OCI-LY1 (cell line): Measurements from ENCODE around the gene CLASP2.

Source experiments
- EZH2 ChIP-seq: fragments of 200-600 bp; sonication (generic), shearing (Covaris generic); IDR thresholded peaks from 2 replicates; pipeline ENCODE4 v1.8.0; 2017; ENCODE audit warnings: borderline replicate concordance, mixed run types, mild to moderate bottlenecking, antibody characterized with exemption, low read length, moderate library complexity, mixed read lengths
- TF ChIP-seq, protein P1 (sequence below): fragments of 200-600 bp; sonication (generic), shearing (Covaris generic); IDR thresholded peaks from 2 replicates; pipeline ENCODE4 v1.5.1; 2017; ENCODE audit warnings: mild to moderate bottlenecking, antibody characterized with exemption, low read length, moderate library complexity, mixed read lengths

DNA sequence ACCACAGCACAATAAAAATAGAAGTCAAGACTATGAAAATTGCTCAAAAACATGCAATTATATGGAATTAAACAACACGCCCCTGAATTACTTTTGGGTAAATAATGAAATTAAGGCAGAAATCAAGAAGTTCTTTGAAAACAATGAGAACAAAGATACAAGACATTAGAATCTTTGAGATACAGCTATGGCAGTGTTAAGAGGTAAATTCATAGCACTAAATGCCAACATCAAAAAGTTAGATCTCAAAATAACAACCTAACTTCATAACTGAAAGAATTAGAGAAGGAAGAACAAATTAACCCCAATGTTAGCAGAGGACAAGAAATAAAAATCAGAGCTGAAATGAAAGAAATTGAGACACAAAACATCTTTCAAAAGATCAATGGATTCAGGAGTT is 191.3 kb downstream of the CLASP2 start:
- TF ChIP-seq, protein P1, sequence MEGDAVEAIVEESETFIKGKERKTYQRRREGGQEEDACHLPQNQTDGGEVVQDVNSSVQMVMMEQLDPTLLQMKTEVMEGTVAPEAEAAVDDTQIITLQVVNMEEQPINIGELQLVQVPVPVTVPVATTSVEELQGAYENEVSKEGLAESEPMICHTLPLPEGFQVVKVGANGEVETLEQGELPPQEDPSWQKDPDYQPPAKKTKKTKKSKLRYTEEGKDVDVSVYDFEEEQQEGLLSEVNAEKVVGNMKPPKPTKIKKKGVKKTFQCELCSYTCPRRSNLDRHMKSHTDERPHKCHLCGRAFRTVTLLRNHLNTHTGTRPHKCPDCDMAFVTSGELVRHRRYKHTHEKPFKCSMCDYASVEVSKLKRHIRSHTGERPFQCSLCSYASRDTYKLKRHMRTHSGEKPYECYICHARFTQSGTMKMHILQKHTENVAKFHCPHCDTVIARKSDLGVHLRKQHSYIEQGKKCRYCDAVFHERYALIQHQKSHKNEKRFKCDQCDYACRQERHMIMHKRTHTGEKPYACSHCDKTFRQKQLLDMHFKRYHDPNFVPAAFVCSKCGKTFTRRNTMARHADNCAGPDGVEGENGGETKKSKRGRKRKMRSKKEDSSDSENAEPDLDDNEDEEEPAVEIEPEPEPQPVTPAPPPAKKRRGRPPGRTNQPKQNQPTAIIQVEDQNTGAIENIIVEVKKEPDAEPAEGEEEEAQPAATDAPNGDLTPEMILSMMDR: no peak
- no peak for TF ChIP-seq EZH2
